Urothelium cell line (cell line): ENCODE measurements around the gene ZNF669.
"Not testable (repeated sequence)": the region's sequence is repeated elsewhere in the genome, so short reads cannot be mapped to it uniquely, and the experiment has no call there.

Experiments used
- DNase-seq: peaks from one replicate; pipeline ENCODE4 v3.0.0; 2011; ENCODE audit warnings: low spot score, mixed read lengths
- FAIRE-seq: peaks from 2 replicates; lab custom pipeline; 2011; peaks lifted over from hg19 to GRCh38; lab: Jason Lieb, UNC

The ZNF669 gene

DNA sequence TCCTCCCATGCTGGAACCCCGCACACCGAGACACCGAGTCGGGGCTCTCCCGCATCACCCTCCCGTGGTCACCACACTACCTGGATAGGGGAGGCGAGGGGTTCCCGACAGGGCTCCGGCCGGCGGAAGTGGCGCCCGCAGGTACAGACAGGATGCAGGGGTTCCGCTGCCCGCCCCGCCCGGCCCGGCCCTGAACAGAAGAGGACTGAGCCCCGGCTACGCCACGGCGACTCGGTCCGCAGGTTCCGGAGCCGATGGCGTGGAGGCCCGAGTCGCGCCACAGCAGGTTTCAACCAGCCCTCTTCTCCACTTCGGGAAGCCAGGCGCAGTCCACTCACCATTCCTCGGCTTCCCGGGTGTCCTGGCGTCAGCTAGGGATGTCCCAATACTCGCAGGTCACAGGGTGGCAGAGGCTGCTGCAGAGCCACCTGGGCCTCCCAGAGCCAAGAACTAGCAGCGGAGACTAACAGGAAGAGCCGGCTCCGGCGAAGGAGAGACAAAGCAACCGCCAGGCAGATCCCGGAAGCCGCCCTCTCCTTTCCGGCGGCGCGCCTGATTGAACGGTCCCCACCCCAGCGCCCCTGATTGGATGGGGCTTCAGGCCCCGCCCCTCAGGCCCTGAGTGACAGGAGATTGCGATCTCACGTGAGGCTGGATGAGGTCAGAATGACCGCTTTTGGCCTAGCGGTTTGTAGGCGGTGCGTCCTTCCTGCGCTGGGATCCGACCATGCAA is at the start of gene ZNF669:
ZNF669 (minus strand) TSS at position 498 of the 733 bp plus-strand sequence; CDS start at position 341, 157 bp downstream.
- FAIRE-seq (no peak), DNase-seq (peak; percentile 93)

DNA sequence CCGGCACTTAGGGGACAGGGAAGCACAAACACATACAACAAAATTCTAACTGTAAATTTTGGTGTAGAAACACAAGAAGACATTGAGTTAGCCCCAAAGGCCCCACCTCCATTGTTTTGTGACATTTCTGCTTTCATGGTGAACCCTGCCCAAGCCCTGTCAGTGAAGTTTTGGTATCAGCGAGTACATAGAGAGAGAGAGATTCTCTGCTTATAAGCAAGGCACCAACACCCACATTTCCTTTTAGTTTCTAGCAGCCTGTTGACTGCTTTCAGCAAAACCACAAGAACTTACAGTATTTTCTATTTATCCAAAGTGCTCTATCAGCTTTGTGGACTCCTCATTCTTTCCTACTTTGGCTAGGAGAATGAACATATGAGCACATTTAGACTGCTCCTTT is 43.6 kb upstream of the ZNF669 start:
- FAIRE-seq (no peak), DNase-seq (no peak)

DNA sequence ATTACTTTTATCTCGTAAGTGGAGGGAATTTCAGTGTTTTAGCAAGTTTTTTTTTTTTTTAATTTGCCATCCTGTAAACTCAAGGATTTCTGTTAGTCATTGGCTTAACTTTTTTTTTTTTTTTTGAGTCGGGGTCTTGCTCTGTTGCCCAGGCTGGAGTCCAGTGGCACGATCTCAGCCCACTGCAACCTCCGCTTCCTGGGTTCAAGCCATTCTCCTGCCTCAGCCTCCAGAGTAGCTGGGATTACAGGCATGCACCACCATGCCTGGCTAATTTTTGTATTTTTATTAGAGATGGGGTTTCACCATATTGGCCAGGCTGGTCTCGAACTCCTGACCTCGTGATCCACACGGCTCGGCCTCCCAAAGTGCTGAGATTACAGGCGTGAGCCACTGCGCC is 43.0 kb upstream of the ZNF669 start:
- not testable (repeated sequence) for FAIRE-seq, DNase-seq

DNA sequence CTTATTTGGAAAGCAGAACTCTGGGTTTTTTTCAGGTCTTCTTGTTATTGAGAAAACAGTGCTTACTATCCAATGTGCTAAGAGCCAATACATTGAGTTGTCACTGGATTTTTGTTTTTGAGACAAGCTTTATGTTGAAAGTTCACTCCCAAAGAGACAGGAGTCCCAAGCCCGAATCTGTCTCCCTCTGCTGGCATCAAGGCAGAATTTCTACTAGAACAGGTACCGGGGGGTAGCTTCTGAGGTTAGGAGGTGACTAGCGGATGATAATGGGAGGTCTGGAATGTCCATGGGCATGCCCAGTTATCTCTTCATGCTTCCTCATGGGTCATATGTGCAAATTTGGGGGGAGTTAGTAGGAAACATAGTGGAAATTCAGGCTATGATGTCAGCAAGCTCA is 42.5 kb upstream of the ZNF669 start:
- DNase-seq (no peak), FAIRE-seq (no peak)

DNA sequence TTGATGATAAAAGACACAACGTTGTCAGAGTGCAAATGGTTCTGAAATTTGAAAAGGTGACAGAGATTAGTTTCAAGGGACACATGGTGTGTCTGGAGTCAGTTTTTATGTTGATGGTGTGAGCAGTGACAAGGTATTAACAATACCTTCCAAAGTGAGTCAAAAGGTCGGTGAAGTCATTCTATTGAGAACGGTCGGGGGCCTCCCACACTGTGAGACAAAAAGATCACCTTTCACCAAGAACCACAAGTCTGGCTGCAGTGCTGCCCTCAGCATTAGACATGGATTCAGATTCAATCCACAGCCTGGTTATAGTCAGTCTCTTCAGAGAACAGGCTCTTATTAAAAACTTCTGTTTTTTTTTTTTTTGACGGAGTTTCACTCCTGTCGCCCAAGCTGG is 41.1 kb upstream of the ZNF669 start:
- no peak for FAIRE-seq

DNA sequence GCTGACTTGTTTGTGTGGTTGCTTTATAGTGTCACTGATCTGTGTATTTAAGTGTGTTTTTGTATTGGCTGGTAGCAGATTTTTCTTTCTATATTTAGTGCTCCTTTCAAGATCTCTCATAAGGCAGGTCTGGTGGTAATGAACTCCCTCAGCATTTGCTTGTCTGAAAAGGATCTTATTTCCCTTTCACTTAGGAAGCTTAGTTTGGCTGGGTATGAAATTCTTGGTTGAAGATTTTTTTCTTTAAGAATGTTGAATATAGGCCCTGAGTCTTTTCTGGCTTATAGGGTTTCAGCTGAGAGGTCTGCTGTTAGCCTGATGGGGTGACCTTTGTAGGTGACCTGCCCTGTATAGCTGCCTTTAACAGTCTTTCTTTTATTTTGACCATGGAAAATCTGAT is 35.4 kb upstream of the ZNF669 start:
- DNase-seq, FAIRE-seq: not testable (repeated sequence)

More for the DNA sequence above, 41.1 kb upstream of the ZNF669 start:
- DNase-seq = no peak

DNA sequence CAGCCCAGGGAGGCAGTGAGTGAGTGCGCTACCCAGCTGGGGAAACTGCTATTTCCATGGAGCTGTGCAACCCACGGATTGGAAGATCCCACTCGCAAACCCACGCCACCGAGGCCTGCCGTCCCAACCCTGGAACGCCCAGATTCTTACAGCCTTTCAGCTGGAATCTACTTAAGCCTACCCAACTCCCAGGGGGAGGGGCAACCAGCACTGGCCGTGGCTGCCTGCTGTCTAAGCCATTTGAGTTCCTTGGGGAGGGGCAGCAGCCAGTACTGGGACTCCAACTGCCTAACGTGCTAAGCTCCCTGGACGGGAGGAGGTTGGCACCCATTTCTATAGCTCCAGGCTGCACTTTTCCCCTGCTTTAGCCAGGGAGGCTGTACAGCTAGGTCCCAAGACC is 27.1 kb upstream of the ZNF669 start:
- DNase-seq (no peak), FAIRE-seq (no peak)

DNA sequence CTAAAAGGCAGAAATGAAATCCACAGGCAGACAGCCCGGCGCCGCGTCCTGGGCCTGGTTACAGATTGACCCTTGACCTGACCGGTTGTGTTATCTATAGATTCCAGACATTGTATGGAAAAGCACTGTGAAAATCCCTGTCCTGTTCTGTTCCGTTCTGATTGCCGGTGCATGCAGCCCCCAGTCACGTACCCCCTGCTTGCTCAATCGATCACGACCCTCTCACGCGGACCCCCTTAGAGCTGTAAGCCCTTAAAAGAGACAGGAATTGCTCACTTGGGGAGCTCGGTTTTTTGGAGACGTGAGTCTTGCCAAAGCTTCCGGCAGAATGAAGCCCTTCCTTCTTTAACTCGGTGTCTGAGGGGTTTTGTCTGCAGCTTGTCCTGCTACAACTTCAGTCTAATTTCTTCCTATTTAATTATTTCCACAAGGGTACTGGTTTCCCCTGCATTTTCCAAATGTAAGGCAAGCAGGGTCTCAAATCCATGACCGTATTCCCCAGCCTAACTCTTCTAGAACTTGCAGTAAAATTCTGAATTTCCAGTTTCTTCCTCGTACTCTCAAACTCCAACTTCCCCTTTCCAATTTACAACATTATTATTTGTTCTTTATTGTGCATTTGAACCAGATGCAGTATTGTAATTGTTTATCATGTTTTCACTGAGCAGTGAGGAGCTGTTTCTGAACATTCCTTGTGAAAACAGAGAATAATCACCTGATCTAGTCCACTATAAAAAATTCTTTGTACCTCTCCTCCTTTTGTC is 23.5 kb upstream of the ZNF669 start:
- FAIRE-seq, DNase-seq: not testable (repeated sequence)

DNA sequence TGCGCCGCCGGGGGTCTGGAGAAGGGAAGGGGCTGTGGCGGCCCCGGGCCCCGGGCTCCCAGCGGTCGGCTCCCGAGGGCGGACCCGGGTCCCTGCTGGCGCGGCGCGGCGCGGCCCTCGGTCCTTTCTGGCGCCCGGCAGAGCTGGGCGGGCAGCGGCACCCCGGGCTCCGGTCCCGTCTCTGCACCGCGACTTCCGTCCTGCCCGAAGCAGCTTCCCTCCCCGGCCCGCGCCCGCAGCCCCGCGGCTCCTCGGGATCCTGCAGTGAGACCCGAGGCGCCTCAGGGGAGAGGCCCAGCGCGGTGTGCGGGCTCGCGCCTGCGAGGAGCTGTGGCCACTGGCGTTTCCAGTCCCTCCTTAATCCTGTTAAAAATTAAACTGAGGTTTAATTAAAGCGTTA is 22.4 kb upstream of the ZNF669 start:
- not testable (repeated sequence) for FAIRE-seq, DNase-seq

DNA sequence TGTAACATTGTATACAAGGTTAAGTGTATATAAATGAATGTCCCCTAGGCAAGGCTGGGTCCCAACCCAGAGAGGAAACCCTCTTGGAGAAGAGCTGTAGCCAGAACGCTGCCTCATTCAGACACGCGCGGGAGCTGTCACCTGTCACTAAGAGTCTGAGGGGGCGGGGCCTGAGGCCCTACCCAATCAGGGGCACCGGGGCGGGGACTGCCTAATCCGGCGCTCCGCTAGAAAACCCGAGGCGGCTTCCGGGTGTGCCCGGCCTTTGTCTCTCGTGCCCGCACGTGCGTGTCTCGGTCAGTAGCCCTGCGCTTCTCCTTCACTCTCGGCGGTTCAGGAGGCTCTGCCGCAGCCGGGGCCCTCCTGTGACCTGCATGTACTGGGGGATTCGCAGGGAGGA is 22.0 kb upstream of the ZNF669 start:
- not testable (repeated sequence) for DNase-seq, FAIRE-seq

DNA sequence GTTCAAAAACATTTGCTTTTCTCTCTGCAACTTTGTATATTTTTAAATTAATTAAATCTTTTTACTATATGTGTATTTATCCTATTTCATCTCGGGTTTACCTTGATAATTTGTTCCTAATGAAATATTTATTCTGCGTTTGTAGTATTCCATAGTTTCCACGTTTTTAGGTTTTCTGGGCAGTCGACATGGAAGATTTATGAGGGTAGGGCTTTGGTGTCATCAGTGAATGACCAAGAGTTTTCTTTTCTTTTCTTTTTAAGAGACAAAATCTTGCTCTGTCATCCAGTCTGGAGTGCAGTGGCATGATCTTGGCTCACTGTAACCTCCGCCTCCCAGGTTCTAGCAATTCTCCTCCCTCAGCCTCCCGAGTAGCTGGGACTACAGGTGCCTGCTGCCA is 17.2 kb upstream of the ZNF669 start:
- FAIRE-seq = no peak
- DNase-seq = no peak

DNA sequence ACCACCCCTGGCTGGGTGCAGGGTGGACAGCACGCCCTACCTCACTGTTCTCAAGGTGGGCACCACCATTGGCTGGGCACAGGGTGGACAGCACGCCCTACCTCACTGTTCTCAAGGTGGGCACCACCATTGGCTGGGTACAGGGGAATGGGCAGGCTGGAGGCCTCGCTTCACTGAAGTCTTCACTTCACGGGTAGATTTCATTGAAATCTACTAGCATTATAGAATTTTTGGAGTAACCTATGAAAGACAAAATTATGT is 16.2 kb upstream of the ZNF669 start:
- DNase-seq = not testable (repeated sequence)

DNA sequence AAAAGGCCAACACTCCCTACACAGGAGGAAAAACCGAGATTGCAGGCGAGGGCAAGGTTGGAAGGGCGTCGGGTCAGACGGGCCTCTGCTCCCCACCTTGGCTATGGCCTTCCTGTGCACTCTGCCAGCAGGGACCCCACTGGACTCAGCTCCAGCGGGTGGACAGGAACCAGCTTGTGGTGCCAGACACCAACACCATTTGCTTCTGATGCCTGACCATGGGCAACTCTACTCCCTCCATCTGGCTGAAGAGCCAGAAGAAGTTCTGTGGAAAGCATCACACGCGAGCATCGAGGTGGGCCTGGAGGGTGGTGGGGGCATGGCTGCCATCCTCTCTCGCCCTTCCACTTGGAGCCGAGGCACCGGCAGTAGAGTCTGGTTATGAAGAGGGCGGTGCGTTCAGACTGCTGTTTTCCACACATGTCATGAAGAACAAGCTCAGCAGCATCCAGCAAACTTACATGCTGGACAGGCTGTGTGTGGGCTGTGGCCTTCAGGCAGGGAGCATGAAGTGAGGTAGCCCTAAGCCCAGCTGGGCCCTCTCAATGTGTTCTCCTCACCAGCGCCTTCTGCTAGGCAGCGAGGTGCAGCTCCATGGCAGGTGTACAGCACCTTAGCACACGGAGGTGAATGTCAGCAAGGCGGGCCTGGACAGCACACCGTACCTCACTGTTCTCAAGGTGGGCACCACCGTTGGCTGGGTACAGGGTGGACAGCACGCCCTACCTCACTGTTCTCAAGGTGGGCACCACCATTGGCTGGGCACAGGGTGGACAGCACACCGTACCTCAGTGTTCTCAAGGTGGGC is 15.6 kb upstream of the ZNF669 start:
- DNase-seq (no peak), FAIRE-seq (no peak)

More for the DNA sequence above, 16.2 kb upstream of the ZNF669 start:
- FAIRE-seq = not testable (repeated sequence)

DNA sequence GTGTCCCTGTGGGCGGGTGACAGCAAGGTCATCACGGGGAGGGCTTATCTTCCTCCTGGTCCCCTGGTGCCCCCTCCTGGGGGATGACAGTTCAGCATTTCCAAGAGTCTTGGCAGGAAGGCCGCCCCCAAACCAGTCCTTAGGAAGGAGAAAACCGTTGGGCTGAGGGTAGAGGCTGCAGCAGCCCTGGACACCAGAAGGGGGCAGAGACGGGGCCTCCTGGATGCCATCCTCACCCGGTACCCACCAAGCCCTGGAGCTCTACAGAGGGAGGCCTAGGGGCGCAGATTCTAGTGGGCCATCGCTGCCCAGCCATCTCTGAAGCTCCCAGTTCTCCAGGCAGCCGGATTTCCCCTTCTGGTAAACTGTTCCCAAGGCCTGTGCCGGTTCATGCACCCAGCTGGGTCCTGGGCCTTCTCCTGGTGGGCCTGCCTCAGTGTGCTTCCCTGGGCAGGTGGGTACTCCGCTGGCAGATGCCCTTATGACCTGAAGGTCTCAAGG is 14.8 kb upstream of the ZNF669 start:
- DNase-seq (peak; percentile 55), FAIRE-seq (no peak)

DNA sequence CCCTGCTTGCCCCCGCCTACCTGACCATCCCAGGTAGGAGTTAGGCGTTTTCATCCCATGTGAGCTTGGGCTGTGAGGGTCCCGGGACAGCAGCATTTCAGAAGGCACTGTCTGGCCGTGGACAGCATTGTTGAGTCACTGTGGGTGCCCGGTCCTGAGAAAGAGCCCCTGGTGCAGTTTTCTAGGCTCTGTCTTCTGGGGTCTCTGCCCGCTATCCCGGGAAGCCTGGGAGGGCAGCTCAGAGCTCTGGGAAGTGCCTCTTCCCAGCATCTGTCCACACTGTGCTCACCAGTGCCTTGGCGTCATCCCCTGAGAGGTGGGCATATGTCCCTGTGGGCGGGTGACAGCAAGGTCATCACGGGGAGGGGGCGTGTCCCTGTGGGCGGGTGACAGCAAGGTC is 11.4 kb upstream of the ZNF669 start:
- FAIRE-seq = no peak
- DNase-seq = no peak

DNA sequence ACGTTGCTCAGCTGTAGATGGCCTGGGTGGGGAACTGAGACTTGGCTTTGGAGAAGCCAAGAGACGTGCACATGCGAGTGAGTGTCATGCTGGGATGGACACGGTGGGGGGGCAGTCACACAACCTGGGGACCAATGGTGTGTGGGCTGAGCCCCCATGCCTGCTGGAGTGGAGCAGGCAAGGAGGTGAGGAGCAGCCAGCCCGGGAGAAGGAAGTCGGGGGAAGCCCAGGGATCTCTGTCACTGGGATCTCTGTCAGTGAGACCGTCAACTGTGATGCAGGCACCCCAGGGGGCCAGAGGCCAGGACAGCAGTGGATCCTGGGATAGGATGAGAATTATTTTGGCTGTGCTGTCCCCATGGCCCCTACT is 11.0 kb upstream of the ZNF669 start:
- FAIRE-seq (no peak), DNase-seq (no peak)

DNA sequence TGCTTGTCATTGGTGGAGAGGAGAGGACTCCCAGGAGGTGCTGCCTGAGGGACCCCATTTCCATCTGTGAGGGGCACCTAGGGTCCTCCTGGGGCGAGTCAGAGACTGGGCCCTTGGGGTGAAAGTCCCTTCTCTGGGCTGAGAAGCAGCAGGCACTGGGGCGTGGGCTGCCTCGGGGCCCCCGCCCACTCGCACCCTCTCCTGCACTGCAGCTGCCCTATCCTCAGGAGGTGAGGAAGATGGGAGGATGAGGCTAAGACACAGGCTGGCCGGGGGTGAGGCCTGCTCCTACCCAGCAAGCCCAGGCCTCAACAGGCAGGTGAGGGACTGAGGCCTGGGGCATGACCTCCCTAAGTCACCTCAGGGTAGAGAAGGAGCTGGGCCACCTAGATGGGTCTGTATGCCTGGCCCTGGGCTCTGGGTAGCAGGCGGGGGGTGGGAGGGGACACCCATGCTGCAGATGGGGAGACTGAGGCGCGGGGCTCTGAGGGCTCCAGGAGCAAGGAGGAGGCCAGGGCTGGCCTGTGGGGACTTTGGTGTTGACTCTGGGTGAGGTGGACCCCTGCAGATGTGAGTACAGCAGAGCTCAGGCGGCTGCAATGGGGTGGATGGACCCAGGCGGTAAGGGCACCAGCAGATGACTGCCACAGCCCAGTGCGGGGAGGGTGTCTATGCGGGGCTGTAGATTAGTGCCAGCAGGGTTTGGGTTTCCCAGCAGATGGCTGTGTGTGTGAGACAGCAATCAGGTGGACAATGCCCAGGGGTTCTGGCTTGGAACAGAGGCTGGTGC is 10.4 kb upstream of the ZNF669 start:
- FAIRE-seq (no peak), DNase-seq (no peak)

DNA sequence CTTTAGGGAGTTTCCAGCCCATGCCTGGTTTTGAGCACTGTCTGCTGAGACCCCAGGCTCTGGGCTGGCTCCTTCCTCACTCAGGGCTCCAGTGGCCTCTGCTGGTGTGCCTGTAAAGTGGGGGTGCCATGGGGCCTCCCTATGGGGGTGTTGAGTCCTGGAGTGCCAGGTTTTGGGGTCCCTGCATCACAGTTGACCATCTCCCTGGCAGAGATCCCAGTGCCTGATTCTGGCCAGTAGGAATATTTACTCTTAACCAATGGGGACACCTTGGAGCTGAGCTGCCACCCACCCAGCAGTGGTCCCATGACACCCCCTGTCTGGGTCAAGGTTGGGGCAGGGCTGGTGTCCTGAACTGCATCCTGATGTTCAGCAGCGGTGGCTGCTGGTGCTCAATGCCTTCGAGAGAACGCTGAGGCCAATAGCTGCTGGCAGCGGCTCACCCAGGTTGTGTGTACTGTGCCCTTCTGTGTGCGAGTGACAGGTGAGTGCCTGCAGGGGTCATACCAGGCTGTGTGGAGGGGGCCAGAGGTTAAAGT is 9.6 kb upstream of the ZNF669 start:
- no peak for DNase-seq
- no peak for FAIRE-seq

DNA sequence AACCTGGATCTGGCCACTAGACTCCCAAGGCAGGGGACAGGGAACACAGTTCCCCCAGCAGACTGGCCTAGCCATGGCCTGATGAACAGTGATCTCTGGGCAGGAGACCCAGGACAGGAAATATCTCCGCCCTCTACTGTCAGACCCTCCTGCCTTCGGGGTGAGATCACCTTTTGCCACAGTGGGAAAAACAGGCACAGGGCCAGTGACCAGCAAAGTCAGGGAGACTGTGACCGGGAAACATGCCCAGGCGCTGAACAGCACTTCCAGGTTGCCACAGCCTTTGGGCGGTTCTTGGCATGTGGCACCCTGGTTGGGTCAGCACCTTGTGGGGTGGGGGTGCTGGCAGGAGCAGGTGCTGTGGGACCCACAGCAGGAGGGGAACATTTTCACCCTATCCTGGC is 8.9 kb upstream of the ZNF669 start:
- FAIRE-seq (no peak), DNase-seq (peak; percentile 45)

DNA sequence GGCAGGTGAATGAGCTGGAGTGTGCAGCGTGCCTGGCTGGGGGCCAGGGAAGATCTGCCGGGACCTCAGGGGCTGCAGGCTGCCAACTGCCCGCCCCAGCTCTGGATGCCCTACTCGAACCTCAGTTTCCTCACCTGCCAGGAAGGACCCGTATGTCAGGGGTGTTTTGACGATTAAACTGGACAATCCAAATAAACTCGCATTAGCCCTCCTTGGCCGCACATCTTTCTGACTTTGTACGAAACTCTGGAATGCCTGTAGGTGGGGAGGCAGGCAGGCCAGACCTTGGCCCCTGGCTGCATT is 8.3 kb upstream of the ZNF669 start:
- FAIRE-seq (no peak), DNase-seq (no peak)
